HG03442 (cell line): Measurements from ENCODE around the gene PHYHIPL.
"Not testable (repeated sequence)": the region's sequence is repeated elsewhere in the genome, so short reads cannot be mapped to it uniquely, and the experiment has no call there.

Experiments
- ATAC-seq: cut with Tn5 transposase; IDR thresholded peaks from one replicate; pipeline ENCODE4 v1.9.1; 2021; ENCODE audit warnings: mild to moderate bottlenecking, moderate library complexity; ENCODE audit not compliant: unreplicated experiment

The PHYHIPL gene

GRCh38 chr10:59190332-59190731 is 13.9 kb downstream of the PHYHIPL start:
- no peak for ATAC-seq

- no peak for ATAC-seq
Observed at GRCh38 chr10:59206204-59206720, 29.8 kb downstream of the PHYHIPL start.

GRCh38 chr10:59212301-59212798 is 35.9 kb downstream of the PHYHIPL start:
- no peak for ATAC-seq

GRCh38 chr10:59214160-59214559 is 37.7 kb downstream of the PHYHIPL start:
- ATAC-seq: no peak

- no peak for ATAC-seq
Observed at GRCh38 chr10:59216178-59216869, 39.9 kb downstream of the PHYHIPL start.

GRCh38 chr10:59222788-59223187 is 46.3 kb downstream of the PHYHIPL start:
- no peak for ATAC-seq

- ATAC-seq: not testable (repeated sequence)
Observed at GRCh38 chr10:59223597-59223996, 47.2 kb downstream of the PHYHIPL start.

- ATAC-seq: no peak
Observed at GRCh38 chr10:59225211-59225610, 48.8 kb downstream of the PHYHIPL start.

- no peak for ATAC-seq
Observed at GRCh38 chr10:59227136-59227673, 50.8 kb downstream of the PHYHIPL start.

GRCh38 chr10:59229441-59229840 is 53.0 kb downstream of the PHYHIPL start:
- ATAC-seq: no peak

GRCh38 chr10:59234194-59234593 is 57.8 kb downstream of the PHYHIPL start:
- ATAC-seq: no peak

GRCh38 chr10:59234816-59235429 is 58.5 kb downstream of the PHYHIPL start:
- no peak for ATAC-seq

GRCh38 chr10:59236064-59236697 is 59.7 kb downstream of the PHYHIPL start:
- no peak for ATAC-seq

- no peak for ATAC-seq
Observed at GRCh38 chr10:59237775-59238174, 61.3 kb downstream of the PHYHIPL start.

- not testable (repeated sequence) for ATAC-seq
Observed at GRCh38 chr10:59239108-59239507, 62.7 kb downstream of the PHYHIPL start.

GRCh38 chr10:59240582-59241183 is 64.2 kb downstream of the PHYHIPL start:
- ATAC-seq: no peak

- no peak for ATAC-seq
Observed at GRCh38 chr10:59242057-59242456, 65.6 kb downstream of the PHYHIPL start.

- no peak for ATAC-seq
Observed at GRCh38 chr10:59242991-59243390, 66.5 kb downstream of the PHYHIPL start.

GRCh38 chr10:59243611-59244195 is 67.3 kb downstream of the PHYHIPL start:
- no peak for ATAC-seq

GRCh38 chr10:59244871-59245270 is 68.4 kb downstream of the PHYHIPL start:
- no peak for ATAC-seq

GRCh38 chr10:59245686-59246085 is 69.2 kb downstream of the PHYHIPL start:
- ATAC-seq: no peak
